PC-9 (cell line): ENCODE measurements around the gene TAF9. TPM values are rescaled to one million over a fixed set of nuclear protein-coding genes. Genes with fewer than 3 reads are reported as not detected.

Source experiments
- BruUV-seq: library from RNA; stranded (reverse); fragments of 400-500 nt; replicated peaks from 2 replicates; lab custom pipeline; 2021; lab: Mats Ljungman, UMichigan
- CTCF ChIA-PET: fragments of 300-600 bp; sonication (Branson Sonifier 250); formaldehyde crosslinking; loops from one replicate; lab custom pipeline; 2022; ENCODE audit warnings: antibody characterized with exemption; lab: Charles Lee
- POLR2A ChIA-PET: fragments of 300-600 bp; sonication (Branson Sonifier 250); formaldehyde crosslinking; loops from one replicate; lab custom pipeline; 2022; ENCODE audit warnings: antibody characterized with exemption; ENCODE audit not compliant: unreplicated experiment; lab: Charles Lee
- DNase-seq, 2 experiments: peaks; one replicate each; pipeline versions ENCODE4 v3.0.0 to v3.0.0-alpha.2; 2015 to 2022; ENCODE audit warnings: mixed read lengths in 1 of 2
- H2AFZ ChIP-seq: fragments of 200-600 bp; sonication (generic); 2 replicates; pipeline ENCODE4 v1.8.1; 2017; ENCODE audit warnings: antibody characterized with exemption
- H3F3A ChIP-seq: fragments of 200-600 bp; sonication (generic); 2 replicates; pipeline ENCODE4 v1.8.1; 2017; ENCODE audit warnings: antibody characterized with exemption, mild to moderate bottlenecking, low read depth; ENCODE audit not compliant: insufficient read depth
- H3K27ac ChIP-seq: fragments of 200-600 bp; sonication (generic); 2 replicates; pipeline ENCODE4 v1.6.1; 2016; ENCODE audit warnings: mixed run types
- H3K27me3 ChIP-seq: fragments of 200-600 bp; sonication (generic); 2 replicates; pipeline ENCODE4 v1.6.1; 2016; ENCODE audit warnings: low read depth, mixed run types; ENCODE audit not compliant: insufficient read depth
- H3K36me3 ChIP-seq: fragments of 200-600 bp; sonication (generic); 2 replicates; pipeline ENCODE4 v1.6.1; 2016; ENCODE audit warnings: low read depth, mixed run types
- H3K4me1 ChIP-seq: fragments of 200-600 bp; sonication (generic); replicated peaks from 2 replicates; pipeline ENCODE4 v1.6.1; 2016; ENCODE audit warnings: mixed run types; ENCODE audit not compliant: insufficient read depth
- H3K4me2 ChIP-seq: fragments of 200-600 bp; sonication (generic); 2 replicates; pipeline ENCODE4 v1.6.1; 2017; ENCODE audit warnings: mixed run types
- H3K4me3 ChIP-seq: fragments of 200-600 bp; sonication (generic); 2 replicates; pipeline ENCODE4 v1.6.1; 2016; ENCODE audit warnings: mixed run types
- H3K79me2 ChIP-seq: fragments of 200-600 bp; sonication (generic); 2 replicates; pipeline ENCODE4 v1.6.1; 2017; ENCODE audit warnings: low read depth, mixed run types
- H3K9me2 ChIP-seq: fragments of 200-600 bp; sonication (generic); 2 replicates; pipeline ENCODE4 v1.8.1; 2017; ENCODE audit warnings: mild to moderate bottlenecking; ENCODE audit not compliant: insufficient read depth
- H3K9me3 ChIP-seq: fragments of 200-600 bp; sonication (generic); 2 replicates; pipeline ENCODE4 v1.8.1; 2016; ENCODE audit warnings: low read depth; ENCODE audit not compliant: insufficient read depth
- H4K20me1 ChIP-seq: fragments of 200-600 bp; sonication (generic); 2 replicates; pipeline ENCODE4 v1.8.1; 2017; ENCODE audit not compliant: insufficient read depth
- EZH2 ChIP-seq: fragments of 200-600 bp; sonication (generic); IDR thresholded peaks from 2 replicates; pipeline ENCODE4 v1.8.0; 2017; ENCODE audit warnings: antibody characterized with exemption, low read depth
- intact Hi-C: fragments of 100-400 bp; cut with micrococcal nuclease; formaldehyde crosslinking; loops from one replicate; pipeline ENCODE4 v1.10.0; 2022; ENCODE audit not compliant: unreplicated experiment
- total RNA-seq: library from RNA; stranded (reverse); gene quantifications from 2 replicates; pipeline ENCODE4 v1.2.3, GENCODE V29; 2021
- TF ChIP-seq, protein P1 (sequence below): fragments of 200-600 bp; sonication (generic); conservative IDR thresholded peaks from 2 replicates; pipeline ENCODE4 v1.6.1; 2017; ENCODE audit warnings: mixed run types, antibody characterized with exemption, mild to moderate bottlenecking, moderate library complexity

TAF9 gene
- total RNA-seq, 1 experiment from 2014 or later, result 50.8 TPM

DNA sequence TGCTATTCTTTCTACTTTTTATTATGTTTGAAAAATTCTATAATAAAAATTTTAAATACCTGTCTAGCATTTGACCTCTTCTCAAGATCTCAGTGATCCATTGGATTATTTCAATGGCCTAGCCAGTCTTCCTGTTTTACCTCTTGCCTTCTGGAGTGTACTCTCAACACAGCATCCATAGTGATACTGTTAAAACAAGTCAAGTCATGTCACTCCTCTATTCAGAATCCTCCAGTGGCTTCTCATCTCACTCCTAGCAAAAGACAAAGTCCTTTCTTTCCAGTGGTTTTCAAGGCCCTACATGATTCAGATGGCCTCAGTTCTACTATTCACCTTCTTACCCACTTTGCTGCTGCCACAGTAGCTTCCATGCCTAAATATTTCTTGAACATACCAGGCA is 47.4 kb upstream of the TAF9 start:
- CTCF ChIA-PET, result no interaction called here
- H3K4me1 ChIP-seq, result peaks cover 20% of the 10 kb centered on the region
- POLR2A ChIA-PET, result no interaction called here
- H3F3A ChIP-seq, result peaks cover 14% of the 10 kb centered on the region
- H3K36me3 ChIP-seq, result peaks cover 15% of the 10 kb centered on the region; the same call in 1 of the 2 replicates
- no TSS peak for BruUV-seq
- H3K27ac ChIP-seq, result peak overlapping the region; percentile 93; the same call in 1 of the 2 replicates
- no peaks in the 10 kb centered on the region for H3K9me3 ChIP-seq
- TF ChIP-seq, protein P1, sequence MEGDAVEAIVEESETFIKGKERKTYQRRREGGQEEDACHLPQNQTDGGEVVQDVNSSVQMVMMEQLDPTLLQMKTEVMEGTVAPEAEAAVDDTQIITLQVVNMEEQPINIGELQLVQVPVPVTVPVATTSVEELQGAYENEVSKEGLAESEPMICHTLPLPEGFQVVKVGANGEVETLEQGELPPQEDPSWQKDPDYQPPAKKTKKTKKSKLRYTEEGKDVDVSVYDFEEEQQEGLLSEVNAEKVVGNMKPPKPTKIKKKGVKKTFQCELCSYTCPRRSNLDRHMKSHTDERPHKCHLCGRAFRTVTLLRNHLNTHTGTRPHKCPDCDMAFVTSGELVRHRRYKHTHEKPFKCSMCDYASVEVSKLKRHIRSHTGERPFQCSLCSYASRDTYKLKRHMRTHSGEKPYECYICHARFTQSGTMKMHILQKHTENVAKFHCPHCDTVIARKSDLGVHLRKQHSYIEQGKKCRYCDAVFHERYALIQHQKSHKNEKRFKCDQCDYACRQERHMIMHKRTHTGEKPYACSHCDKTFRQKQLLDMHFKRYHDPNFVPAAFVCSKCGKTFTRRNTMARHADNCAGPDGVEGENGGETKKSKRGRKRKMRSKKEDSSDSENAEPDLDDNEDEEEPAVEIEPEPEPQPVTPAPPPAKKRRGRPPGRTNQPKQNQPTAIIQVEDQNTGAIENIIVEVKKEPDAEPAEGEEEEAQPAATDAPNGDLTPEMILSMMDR, result no peak
- TF ChIP-seq EZH2, result no peak
- intact Hi-C loops, result no loop called here
- no peaks in the 10 kb centered on the region for H4K20me1 ChIP-seq
- peak overlapping the region; percentile 97 for H3K4me2 ChIP-seq
- H3K4me3 ChIP-seq, result peak overlapping the region; percentile 82; the same call in 1 of the 2 replicates
- DNase-seq, result no peak
- H3K9me2 ChIP-seq, result no peaks in the 10 kb centered on the region
- no peaks in the 10 kb centered on the region for H3K27me3 ChIP-seq
- H3K79me2 ChIP-seq, result peaks cover 26% of the 10 kb centered on the region
- H2AFZ ChIP-seq, result no peak overlapping the region

GRCh38 chr5:69416180-69416579 is 46.9 kb upstream of the TAF9 start:
- Histone ChIP-seq H3K9me3 (no peaks in the 10 kb centered on the region), H3K4me1 (peaks cover 20% of the 10 kb centered on the region), H3K27ac (peak overlapping the region; percentile 93), H3K27me3 (no peaks in the 10 kb centered on the region), H3K4me3 (peak overlapping the region; percentile 82), H4K20me1 (no peaks in the 10 kb centered on the region), H3K9me2 (no peaks in the 10 kb centered on the region), H2AFZ (peak overlapping the region; percentile 90), H3F3A (peaks cover 14% of the 10 kb centered on the region), H3K79me2 (peaks cover 26% of the 10 kb centered on the region), H3K4me2 (peak overlapping the region; percentile 97), H3K36me3 (peaks cover 20% of the 10 kb centered on the region)
- DNase-seq, result no peak
- CTCF ChIA-PET, result interaction anchor here (0.7 kb wide), 1 partner anchor 9 kb away, joined by 3 read pairs; no protein-coding TSS in a partner anchor
- intact Hi-C loops, result no loop called here
- POLR2A ChIA-PET, result no interaction called here
- no TSS peak for BruUV-seq
- TF ChIP-seq EZH2, result no peak
- TF ChIP-seq, protein P1, result no peak

DNA sequence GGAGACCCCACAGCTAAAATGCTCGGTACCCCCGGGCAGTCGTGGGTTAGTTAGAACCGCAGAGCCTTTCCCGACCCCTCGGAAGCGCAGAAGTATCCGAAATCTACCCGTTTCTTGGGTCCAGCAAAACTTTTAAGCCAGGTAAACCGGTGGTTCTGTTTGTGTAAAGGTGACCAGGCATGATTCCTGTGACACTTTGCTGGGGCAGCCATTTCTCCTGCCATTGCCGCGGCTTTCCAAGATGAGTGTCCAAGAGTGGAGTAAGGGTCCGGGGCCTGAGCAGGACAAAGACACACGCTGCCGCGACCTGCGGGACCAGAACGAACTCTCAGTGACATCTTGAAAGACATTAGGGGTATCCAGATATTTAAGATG is 46.3 kb upstream of the TAF9 start:
- H3K4me1 ChIP-seq, result peaks cover 20% of the 10 kb centered on the region
- peak overlapping the region; percentile 82 for H3K4me3 ChIP-seq
- peak in 1 of 2 experiments; percentile 17 for DNase-seq
- H3F3A ChIP-seq, result peaks cover 14% of the 10 kb centered on the region
- intact Hi-C loops, result loop anchor here (2.0 kb wide), 1 partner anchor 77 kb away; the partner anchor contains the start of gene OCLN
- peak overlapping the region; percentile 97 for H3K4me2 ChIP-seq
- peaks cover 19% of the 10 kb centered on the region for H3K36me3 ChIP-seq
- peak overlapping the region; percentile 90 for H2AFZ ChIP-seq
- no peaks in the 10 kb centered on the region for H4K20me1 ChIP-seq
- peaks cover 26% of the 10 kb centered on the region for H3K79me2 ChIP-seq
- peak overlapping the region; percentile 93 for H3K27ac ChIP-seq
- BruUV-seq, result TSS peak; percentile 72
- ChIA-PET CTCF (interaction anchor here (0.5 kb wide), 1 partner anchor 78 kb away, joined by 3 read pairs; no protein-coding TSS in a partner anchor), POLR2A (no interaction called here)
- H3K27me3 ChIP-seq, result no peaks in the 10 kb centered on the region
- no peaks in the 10 kb centered on the region for H3K9me3 ChIP-seq
- H3K9me2 ChIP-seq, result no peaks in the 10 kb centered on the region
- TF ChIP-seq EZH2, result no peak
- TF ChIP-seq, protein P1, result no peak
